Esophagus squamous epithelium (tissue), 4 donors: ENCODE measurements around the gene GARNL3.

Experiments
- CTCF ChIP-seq, 6 experiments: fragments of 450-650 bp in 4 of 6; fragments of 200-600 bp in 2 of 6; sonication (generic) in 2 of 6; IDR thresholded peaks; one replicate each; pipeline ENCODE4 v1.5.1; 2016 to 2019; ENCODE audit warnings: antibody characterized with exemption in 6 of 6, mild to moderate bottlenecking in 4 of 6, moderate library complexity in 4 of 6
- POLR2A ChIP-seq, 4 donors: fragments of 450-650 bp; IDR thresholded peaks; one replicate each; pipeline ENCODE4 v1.6.1; 2017; ENCODE audit warnings: antibody characterized with exemption in 4 of 4, mild to moderate bottlenecking in 4 of 4, moderate library complexity in 3 of 4

DNA sequence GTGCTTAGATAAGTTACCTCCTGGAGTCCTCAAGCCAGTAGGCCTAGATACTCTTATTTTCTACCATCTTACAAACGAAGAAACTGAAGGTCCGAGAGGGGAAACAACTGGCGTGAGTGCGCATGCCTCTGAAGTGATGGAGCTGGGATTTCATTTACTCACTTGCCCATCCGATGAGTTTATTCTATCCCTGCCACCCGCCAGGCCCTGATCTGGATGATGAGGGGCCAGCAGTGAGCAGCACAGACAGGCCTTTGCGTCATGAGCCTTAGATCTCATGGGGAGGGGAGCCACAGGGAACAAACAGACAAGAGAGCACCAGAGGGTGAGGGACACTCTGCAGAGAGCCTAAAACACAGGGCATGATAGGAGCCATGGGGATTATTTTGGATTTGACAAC is 98.3 kb downstream of the GARNL3 start:
- TF ChIP-seq CTCF (IDR thresholded peaks at IDR 0.05) (no peak), POLR2A (IDR thresholded peaks at IDR 0.05) (no peak)
